Activated CD8-positive, alpha-beta memory T cell treated with anti-CD3 and anti-CD28 coated beads, Interleukin-2, amount 50 U/mL, for 48 hours (primary cell): ENCODE measurements around the gene RXRB.
A peak's percentile ranks its signal among the peaks of the same experiment; 100 is the strongest.

Experiments
- DNase-seq: peaks from one replicate; pipeline ENCODE4 v3.0.0-alpha.2; 2020

The RXRB gene

GRCh38 chr6:33174784-33175183 lies 25.7 kb downstream of the RXRB start:
- no peak for DNase-seq

DNA sequence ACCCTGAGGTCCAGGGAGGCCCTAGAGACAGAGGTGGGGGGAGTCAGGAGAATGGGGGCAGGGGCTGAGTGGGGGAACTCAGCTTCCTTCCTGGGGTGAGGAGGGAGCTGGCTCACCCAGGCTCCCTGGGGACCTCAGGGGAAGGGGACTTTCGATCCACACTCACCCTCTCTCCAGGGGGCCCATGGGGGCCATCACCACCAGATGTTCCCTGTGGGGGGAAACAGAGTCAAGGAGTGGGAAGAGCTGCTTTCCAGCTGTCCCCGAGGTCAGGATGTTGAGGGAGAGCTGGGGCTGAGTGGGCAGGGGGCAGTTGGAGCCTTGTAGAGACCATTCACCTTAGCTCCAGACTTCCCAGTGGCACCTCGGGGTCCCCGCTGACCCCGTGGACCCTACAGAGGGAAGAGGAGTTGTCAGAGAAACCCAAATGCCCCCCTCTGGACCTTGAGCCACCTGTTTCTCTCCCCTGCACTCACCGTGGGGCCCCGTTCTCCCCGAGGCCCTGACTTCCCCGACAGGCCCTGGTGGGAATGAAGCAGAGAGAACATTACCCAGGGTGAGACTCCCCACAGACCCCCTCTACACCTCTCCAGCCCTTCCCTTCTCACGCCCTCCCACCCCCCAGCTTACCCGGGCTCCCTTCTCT lies 26.8 kb downstream of the RXRB start:
- DNase-seq, result no peak

- DNase-seq, result no peak
These were observed 27.6 kb downstream of the RXRB start for GRCh38 chr6:33172688-33173534.

- DNase-seq, result no peak
These were observed 28.4 kb downstream of the RXRB start for GRCh38 chr6:33171880-33172687.

- DNase-seq, result no peak
These were observed 29.2 kb downstream of the RXRB start for GRCh38 chr6:33171016-33171879.

DNA sequence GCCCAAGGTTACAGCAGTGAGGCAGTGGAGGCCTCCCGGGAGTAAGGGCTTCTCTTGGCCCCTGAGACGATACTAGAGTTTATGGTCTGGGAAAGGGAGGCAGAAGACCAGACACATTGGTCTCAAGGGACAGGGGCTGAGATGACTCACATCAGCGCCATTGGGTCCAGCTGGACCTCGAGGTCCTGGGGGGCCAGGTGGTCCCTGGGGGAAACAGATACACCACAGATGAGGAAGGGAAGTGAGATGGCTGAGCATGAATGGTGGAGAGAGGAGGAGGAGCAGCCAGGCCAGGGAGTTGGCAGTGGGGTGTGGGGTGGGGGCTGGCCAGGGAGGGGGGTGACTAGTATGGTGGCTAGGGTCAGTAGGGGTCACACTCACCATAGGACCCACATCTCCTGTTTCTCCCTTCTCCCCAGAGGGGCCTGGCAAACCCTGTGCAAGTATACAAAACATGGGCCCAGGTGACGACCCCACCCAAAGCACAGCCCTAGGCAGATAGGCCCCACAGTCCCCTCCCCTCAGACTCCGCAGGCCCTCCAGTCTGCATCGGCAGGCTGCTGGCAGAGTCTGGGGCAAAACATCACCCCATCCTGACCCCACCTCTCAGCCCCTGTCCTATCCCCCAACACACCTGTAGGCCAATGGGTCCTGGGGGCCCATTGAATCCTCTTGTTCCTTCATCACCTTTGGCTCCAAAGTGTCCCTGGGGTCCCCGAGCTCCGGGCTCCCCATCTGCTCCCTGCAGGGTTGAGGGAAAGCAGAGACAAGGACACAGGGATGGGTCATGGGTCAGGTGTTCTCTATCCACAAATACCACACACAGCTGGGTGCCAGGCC lies 30.1 kb downstream of the RXRB start:
- DNase-seq, result no peak

GRCh38 chr6:33169291-33170175 lies 30.9 kb downstream of the RXRB start:
- no peak for DNase-seq

GRCh38 chr6:33168639-33169038 lies 31.8 kb downstream of the RXRB start:
- DNase-seq, result no peak

DNA sequence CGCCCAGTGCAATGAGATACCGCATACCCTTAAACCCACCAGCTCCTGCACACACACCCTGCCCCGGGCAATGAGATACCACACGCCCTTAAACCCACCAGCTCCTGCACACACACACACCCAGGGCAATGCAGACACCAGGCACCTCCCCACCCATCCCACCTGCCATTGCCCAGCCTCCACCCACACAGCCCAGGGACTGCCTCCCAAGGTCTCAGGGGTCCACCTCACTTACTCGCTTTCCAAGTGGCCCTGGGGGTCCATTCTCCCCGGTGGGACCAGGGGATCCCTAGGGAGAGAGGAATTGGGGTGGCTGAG lies 32.2 kb downstream of the RXRB start:
- no peak for DNase-seq

DNA sequence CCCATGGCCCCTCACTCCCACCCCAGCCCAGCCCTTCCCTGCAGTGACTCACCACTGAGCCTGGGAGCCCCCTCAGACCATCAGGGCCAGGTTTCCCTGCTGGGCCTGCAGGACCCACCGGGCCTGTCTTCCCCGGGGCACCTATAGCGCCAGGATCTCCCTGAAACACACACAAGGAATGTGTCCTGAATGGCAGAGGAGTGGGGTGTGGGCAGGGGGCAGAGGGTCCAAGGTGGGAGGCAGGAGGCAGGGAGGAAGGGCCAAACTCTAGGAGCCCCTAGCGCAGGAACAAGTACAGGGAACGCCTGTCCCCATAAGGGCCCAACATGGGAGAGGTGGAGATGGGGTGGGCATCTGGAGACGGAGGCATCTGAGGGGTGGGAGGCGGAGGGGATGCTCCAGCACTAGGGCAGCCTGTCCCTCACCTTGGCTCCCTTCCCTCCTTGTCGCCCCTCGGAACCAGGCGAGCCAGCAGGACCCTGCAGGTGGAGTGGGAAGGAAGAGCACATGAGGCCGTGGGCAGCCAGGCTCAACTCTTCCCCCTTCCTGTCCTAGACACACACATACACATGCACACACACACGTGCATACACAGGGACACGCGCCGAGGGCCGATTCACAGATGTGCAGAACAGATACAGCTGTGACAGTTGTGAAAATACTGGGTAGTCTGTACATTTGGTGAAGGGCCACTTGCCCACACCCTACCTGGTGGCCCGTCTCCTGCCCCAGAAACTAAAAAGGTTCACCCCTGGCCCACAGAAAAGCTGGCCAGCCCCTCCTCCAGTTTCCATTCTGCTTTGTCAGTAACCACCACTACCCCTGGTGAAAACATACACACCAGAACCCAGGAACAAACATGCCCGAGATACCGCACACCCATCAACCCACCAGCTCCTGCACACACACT lies 32.8 kb downstream of the RXRB start:
- no peak for DNase-seq

GRCh38 chr6:33166811-33167210 lies 33.7 kb downstream of the RXRB start:
- no peak for DNase-seq

- DNase-seq, result no peak
These were observed 34.1 kb downstream of the RXRB start for GRCh38 chr6:33166363-33166762.

DNA sequence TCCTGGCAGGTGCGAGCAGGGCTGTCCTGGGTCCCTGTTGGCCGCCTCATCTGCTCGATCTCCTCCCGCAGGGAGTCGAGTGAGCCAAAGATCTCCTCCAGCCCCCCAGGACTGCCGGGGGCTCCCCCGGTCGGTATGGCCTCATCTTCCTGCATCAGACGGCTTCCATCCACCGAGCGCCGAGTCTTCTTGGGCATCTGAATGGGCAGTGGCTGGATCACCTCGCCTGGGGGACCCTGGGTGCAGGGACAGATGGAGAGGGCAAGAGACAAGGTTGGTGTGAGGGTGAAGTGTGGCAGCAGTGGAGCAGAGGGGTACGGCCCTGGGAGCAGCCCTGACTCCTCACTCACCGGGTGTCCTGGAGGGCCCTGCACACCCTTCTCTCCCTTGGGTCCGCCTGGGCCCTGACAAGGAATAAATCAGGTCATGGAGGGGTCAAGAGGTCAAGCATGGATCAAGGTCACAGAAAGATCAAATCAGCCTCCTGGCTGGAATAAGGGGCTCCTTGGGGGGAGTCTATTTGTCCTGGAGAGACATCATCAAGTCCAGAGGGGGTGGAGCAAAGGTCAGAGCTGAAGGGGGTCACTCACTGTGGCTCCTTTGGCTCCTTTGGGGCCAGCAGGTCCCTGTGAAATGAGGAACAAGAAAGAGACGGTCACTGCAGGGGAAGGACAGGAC lies 34.7 kb downstream of the RXRB start:
- DNase-seq, result no peak

DNA sequence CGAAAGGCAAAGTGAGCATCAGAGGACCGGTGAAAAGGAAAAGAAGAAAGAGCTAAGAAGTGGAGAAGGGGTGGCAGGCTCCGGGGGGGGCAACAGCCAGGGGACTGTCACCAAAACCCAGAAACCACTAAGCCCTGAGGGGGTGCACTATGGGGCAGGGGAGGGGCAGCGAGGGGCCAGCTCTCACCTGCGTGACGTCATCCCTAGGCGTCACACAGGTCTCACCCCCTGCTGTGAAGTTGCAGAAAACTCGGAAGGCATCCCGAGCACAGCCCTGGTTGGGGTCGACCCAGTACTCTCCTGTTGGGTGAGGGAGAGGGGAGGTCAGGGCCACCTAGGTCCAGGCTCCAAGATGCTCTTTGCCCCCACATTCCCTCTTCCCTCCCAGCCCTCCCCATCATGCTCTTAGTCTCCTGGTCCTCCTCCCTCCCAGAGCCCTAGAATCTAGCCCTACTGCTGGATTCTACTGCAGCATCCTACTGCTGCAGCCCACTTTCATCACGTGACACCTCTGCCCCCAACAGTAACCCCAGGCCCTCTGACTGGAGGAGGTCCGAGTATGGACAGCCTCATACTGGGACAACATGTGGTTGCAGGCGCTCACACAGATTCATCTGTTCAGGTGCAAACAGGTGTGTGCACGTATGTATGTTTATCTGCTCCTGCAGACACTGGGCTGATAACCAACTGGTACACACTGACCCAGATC lies 35.6 kb downstream of the RXRB start:
- no peak for DNase-seq

DNA sequence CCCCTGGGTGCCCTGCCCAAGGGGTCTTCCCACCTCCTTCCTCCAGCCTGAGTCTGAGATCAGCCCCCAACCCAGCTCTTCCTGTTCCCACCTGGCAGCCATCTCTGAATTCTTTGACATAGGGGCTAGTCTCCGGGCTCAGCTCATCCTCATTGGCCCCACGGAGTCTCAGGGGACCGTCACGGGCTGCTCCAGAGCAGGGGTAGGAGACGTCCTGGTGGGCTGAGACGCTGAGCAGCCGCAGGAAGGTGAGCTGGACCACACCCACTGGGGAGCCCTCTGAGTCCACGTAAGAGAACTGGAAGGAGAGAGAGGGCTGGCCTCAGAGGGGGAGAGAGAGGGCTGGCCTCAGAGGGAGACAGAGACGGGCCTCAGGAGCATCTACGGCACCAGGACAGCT lies 36.3 kb downstream of the RXRB start:
- no peak for DNase-seq

GRCh38 chr6:33163540-33163939 lies 36.9 kb downstream of the RXRB start:
- no peak for DNase-seq

DNA sequence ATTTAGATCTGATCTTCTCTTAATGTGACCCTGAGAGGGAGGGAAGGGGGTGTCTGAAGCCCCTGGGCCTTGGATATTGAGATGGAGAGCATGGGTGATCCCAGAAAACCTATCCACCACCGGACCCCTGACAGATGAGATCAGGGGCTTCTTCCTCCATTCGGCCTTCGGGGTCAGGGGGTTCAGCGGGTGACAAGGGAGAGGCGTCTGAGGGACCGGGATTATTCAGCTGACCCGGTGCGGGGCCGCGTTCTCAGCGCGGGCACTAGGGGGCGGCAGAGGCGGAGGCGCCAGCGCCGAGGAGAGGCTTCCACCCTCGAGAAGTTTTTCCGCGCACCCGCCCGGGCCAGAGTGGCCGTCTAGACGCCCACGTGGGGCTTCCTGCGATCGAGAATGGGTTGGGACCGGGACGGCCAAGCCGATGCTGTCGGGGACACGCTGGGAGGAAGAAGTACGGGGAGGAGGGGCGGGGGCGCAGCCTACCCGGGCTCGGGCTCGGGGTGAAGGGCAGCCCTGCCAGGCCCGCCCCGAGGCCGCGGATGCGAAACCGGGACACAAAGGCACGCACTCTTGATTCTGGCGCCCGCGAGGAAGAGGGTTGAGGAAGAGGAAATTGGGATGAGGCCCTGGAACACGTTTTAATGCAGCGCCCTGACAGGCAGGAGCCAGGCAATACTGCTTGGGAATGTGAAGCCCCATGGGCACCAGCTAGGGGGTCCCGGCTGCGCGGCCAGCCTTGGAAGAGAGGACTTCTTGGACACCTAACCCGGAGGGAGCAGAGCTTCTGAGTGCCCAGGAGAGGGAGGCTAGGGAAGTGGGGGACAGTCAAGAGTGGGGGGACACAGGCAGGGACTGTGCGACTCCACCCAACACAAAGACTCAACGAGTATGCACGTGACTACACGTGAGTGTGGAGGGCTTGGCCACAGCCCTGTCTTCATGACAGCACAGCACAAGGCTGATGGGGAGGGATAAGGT lies 38.8 kb downstream of the RXRB start:
- DNase-seq, result peak; percentile 95
